HEK293 (cell line): ENCODE measurements around the gene CCDC92.

Experiments used
- CTCF ChIA-PET: fragments of 350-600 bp; formaldehyde crosslinking; extraction: SDS; loops from one replicate; lab custom pipeline; 2021; ENCODE audit warnings: antibody characterized with exemption; lab: Yijun Ruan, JAX
- POLR2A ChIA-PET: fragments of 300-600 bp; formaldehyde crosslinking; extraction: SDS; loops from one replicate; lab custom pipeline; 2020; ENCODE audit warnings: antibody characterized with exemption, inconsistent platforms; lab: Yijun Ruan, JAX
- H3K27ac ChIP-seq: fragments of 200-500 bp; sonication (Bioruptor generic); 2 replicates; pipeline ENCODE4 v1.5.1; 2014; ENCODE audit warnings: low read depth, low read length, control low read depth, inconsistent platforms; ENCODE audit errors: extremely low read depth
- H3K36me3 ChIP-seq, 2 experiments: fragments of 200-500 bp in 1 of 2; sonication (Bioruptor generic) in 1 of 2; 1 replicate in 1 of 2; 2 replicates in 1 of 2; pipeline ENCODE4 v1.5.1; 2014 to 2017; ENCODE audit warnings: inconsistent platforms in 2 of 2, low read length in 2 of 2; ENCODE audit not compliant: control insufficient read depth in 2 of 2, insufficient read depth in 1 of 2
- H3K4me1 ChIP-seq: fragments of 200-500 bp; sonication (Bioruptor generic); 2 replicates; pipeline ENCODE4 v1.5.1; 2014; ENCODE audit warnings: mild to moderate bottlenecking, low read length, inconsistent platforms; ENCODE audit not compliant: control insufficient read depth, insufficient read depth
- H3K4me3 ChIP-seq: 2 replicates; pipeline ENCODE4 v1.5.1; 2011; ENCODE audit warnings: low read depth, mild to moderate bottlenecking, control low read depth, low read length, moderate library complexity
- H3K9me3 ChIP-seq: fragments of 200-500 bp; sonication (Bioruptor generic); 2 replicates; pipeline ENCODE4 v1.5.1; 2014; ENCODE audit warnings: low read depth, low read length, inconsistent platforms; ENCODE audit not compliant: control insufficient read depth, insufficient read depth
- HOXC10 ChIP-seq: sonication (generic); formaldehyde crosslinking; IDR thresholded peaks from 2 replicates; pipeline ENCODE4 v1.8.1; 2023; ENCODE audit warnings: mild to moderate bottlenecking, missing genetic modification reagents
- IKZF3 ChIP-seq: fragments of 450-650 bp; IDR thresholded peaks from 2 replicates; pipeline ENCODE4 v1.5.0; 2018; ENCODE audit warnings: missing biosample characterization, mild to moderate bottlenecking, missing genetic modification characterization, moderate library complexity
- MZF1 ChIP-seq: fragments of 450-650 bp; formaldehyde crosslinking; IDR thresholded peaks from 2 replicates; pipeline ENCODE4 v1.5.1; 2017; ENCODE audit warnings: missing biosample characterization, missing genetic modification characterization, borderline replicate concordance
- ZFP37 ChIP-seq: fragments of 450-650 bp; formaldehyde crosslinking; IDR thresholded peaks from 2 replicates; pipeline ENCODE4 v1.5.1; 2016; ENCODE audit warnings: missing biosample characterization, missing genetic modification characterization
- ZFP41 ChIP-seq: fragments of 450-650 bp; formaldehyde crosslinking; IDR thresholded peaks from 2 replicates; pipeline ENCODE4 v1.5.1; 2016; ENCODE audit warnings: missing biosample characterization, missing genetic modification characterization, borderline replicate concordance
- ZNF292 ChIP-seq: fragments of 450-650 bp; formaldehyde crosslinking; IDR thresholded peaks from 2 replicates; pipeline ENCODE4 v1.5.1; 2016; ENCODE audit warnings: low read depth, missing biosample characterization, missing genetic modification characterization, borderline replicate concordance
- ZNF488 ChIP-seq: fragments of 450-650 bp; formaldehyde crosslinking; IDR thresholded peaks from 2 replicates; pipeline ENCODE4 v1.5.1; 2016; ENCODE audit warnings: missing biosample characterization, missing genetic modification characterization
- ZNF514 ChIP-seq: fragments of 450-650 bp; formaldehyde crosslinking; IDR thresholded peaks from 2 replicates; pipeline ENCODE4 v1.5.1; 2016; ENCODE audit warnings: missing biosample characterization, missing genetic modification characterization
- ZNF549 ChIP-seq: fragments of 450-650 bp; IDR thresholded peaks from 2 replicates; pipeline ENCODE4 v1.5.1; 2018; ENCODE audit warnings: missing biosample characterization, missing genetic modification characterization, mild to moderate bottlenecking, inconsistent platforms, moderate library complexity
- ZNF560 ChIP-seq: fragments of 450-650 bp; formaldehyde crosslinking; IDR thresholded peaks from 2 replicates; pipeline ENCODE4 v1.5.1; 2017; ENCODE audit warnings: missing biosample characterization, missing genetic modification characterization, borderline replicate concordance
- ZNF600 ChIP-seq: fragments of 450-650 bp; formaldehyde crosslinking; IDR thresholded peaks from 2 replicates; pipeline ENCODE4 v1.5.1; 2016; ENCODE audit warnings: missing biosample characterization, missing genetic modification characterization
- ZNF664 ChIP-seq: fragments of 450-650 bp; formaldehyde crosslinking; IDR thresholded peaks from 2 replicates; pipeline ENCODE4 v1.5.1; 2016; ENCODE audit warnings: missing biosample characterization, missing genetic modification characterization
- ZNF776 ChIP-seq: fragments of 450-650 bp; formaldehyde crosslinking; IDR thresholded peaks from 2 replicates; pipeline ENCODE4 v1.5.0; 2017; ENCODE audit warnings: missing biosample characterization, missing genetic modification characterization, borderline replicate concordance
- ZNF830 ChIP-seq: fragments of 450-650 bp; IDR thresholded peaks from 2 replicates; pipeline ENCODE4 v1.5.0; 2018; ENCODE audit warnings: missing biosample characterization, missing genetic modification characterization, low read depth, mild to moderate bottlenecking, moderate library complexity
- ZNF843 ChIP-seq: fragments of 450-650 bp; formaldehyde crosslinking; IDR thresholded peaks from 2 replicates; pipeline ENCODE4 v1.5.1; 2016; ENCODE audit warnings: missing biosample characterization, missing genetic modification characterization
- TF ChIP-seq, protein P1 (sequence below): fragments of 450-650 bp; formaldehyde crosslinking; IDR thresholded peaks from 2 replicates; pipeline ENCODE4 v1.5.1; 2016; ENCODE audit warnings: missing biosample characterization, missing genetic modification characterization
- TF ChIP-seq, protein P2 (sequence below): fragments of 450-650 bp; formaldehyde crosslinking; IDR thresholded peaks from 2 replicates; pipeline ENCODE4 v1.5.1; 2017; ENCODE audit warnings: missing biosample characterization, missing genetic modification characterization
- TF ChIP-seq, protein P3 (sequence below): sonication (generic); formaldehyde crosslinking; IDR thresholded peaks from 2 replicates; pipeline ENCODE4 v1.8.1; 2022; ENCODE audit warnings: mild to moderate bottlenecking, moderate library complexity, missing genetic modification reagents

The CCDC92 gene

DNA sequence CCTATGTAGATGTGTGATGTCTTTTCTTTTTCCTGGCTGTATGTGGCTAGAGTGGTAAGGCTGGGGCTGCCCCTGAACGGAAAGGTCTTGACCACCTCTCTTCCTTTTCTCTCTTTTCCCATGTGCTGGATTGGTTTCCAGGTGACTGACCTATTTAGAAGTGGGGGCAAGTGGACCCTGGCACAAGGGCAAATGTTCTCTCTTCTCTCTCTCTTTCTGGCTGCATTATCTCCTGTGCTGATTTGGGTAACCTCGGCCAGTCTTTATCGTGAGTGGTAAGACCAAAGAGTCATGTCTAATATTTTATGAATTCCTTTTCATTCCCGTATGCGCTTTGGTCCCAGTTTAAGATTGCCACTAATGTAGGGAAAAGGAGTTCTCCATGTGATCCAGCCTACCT lies 16.5 kb upstream of the CCDC92 start (continued):
- TF ChIP-seq ZNF549 (tag by site-specific recombination) (no peak), ZNF488 (tag by site-specific recombination) (no peak), ZFP41 (tag by site-specific recombination) (no peak), ZNF292 (no peak), ZNF830 (tag by site-specific recombination) (no peak), ZNF560 (tag by site-specific recombination) (no peak)

DNA sequence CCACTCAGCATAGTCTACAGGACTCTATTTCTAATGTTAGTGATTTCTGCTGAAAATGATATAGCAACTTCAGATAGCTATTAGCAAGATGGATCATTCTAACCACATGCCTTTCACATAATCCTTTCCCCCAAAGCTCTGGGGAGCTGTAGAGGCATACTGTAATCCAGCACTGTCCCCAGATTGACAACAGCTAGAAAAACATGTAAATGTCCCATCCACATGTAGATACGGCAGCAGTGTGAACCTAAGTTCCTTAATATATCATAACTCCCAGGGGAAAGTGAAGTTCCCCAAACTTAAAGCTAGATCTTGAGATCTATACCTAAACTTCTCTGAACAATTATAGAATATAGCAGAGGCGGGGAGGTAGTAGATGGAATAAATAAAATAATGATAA lies 14.4 kb upstream of the CCDC92 start:
- Histone ChIP-seq H3K9me3 (no peaks in the 10 kb centered on the region), H3K27ac (no peak overlapping the region), H3K36me3 (peaks cover 18 to 59% of the 10 kb centered on the region in 2 experiments), H3K4me1 (peaks cover 4% of the 10 kb centered on the region; the same call in 1 of the 2 replicates), H3K4me3 (no peak overlapping the region)
- CTCF ChIA-PET = interaction anchor here (0.7 to 4.7 kb wide), 5 partner anchors 9 to 84 kb away, joined by 3 to 19 read pairs (median 4); no protein-coding TSS in a partner anchor
- POLR2A ChIA-PET = interaction anchor here (1.0 kb wide), 1 partner anchor 14 kb away, joined by 7 read pairs; the partner anchor contains the start of genes CCDC92 and ZNF664
- TF ChIP-seq HOXC10 (CRISPR knock-in tag) (no peak), ZNF514 (tag by site-specific recombination) (no peak), ZNF843 (tag by site-specific recombination) (no peak), IKZF3 (tag by site-specific recombination) (no peak), ZNF600 (tag by site-specific recombination) (no peak), MZF1 (tag by site-specific recombination) (no peak), ZNF664 (tag by site-specific recombination) (no peak), ZNF776 (tag by site-specific recombination) (no peak), ZFP37 (tag by site-specific recombination) (no peak)
- TF ChIP-seq, protein P1, sequence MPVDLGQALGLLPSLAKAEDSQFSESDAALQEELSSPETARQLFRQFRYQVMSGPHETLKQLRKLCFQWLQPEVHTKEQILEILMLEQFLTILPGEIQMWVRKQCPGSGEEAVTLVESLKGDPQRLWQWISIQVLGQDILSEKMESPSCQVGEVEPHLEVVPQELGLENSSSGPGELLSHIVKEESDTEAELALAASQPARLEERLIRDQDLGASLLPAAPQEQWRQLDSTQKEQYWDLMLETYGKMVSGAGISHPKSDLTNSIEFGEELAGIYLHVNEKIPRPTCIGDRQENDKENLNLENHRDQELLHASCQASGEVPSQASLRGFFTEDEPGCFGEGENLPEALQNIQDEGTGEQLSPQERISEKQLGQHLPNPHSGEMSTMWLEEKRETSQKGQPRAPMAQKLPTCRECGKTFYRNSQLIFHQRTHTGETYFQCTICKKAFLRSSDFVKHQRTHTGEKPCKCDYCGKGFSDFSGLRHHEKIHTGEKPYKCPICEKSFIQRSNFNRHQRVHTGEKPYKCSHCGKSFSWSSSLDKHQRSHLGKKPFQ = no peak
- TF ChIP-seq, protein P2, sequence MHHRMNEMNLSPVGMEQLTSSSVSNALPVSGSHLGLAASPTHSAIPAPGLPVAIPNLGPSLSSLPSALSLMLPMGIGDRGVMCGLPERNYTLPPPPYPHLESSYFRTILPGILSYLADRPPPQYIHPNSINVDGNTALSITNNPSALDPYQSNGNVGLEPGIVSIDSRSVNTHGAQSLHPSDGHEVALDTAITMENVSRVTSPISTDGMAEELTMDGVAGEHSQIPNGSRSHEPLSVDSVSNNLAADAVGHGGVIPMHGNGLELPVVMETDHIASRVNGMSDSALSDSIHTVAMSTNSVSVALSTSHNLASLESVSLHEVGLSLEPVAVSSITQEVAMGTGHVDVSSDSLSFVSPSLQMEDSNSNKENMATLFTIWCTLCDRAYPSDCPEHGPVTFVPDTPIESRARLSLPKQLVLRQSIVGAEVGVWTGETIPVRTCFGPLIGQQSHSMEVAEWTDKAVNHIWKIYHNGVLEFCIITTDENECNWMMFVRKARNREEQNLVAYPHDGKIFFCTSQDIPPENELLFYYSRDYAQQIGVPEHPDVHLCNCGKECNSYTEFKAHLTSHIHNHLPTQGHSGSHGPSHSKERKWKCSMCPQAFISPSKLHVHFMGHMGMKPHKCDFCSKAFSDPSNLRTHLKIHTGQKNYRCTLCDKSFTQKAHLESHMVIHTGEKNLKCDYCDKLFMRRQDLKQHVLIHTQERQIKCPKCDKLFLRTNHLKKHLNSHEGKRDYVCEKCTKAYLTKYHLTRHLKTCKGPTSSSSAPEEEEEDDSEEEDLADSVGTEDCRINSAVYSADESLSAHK (tag by site-specific recombination) = no peak
- TF ChIP-seq, protein P3, sequence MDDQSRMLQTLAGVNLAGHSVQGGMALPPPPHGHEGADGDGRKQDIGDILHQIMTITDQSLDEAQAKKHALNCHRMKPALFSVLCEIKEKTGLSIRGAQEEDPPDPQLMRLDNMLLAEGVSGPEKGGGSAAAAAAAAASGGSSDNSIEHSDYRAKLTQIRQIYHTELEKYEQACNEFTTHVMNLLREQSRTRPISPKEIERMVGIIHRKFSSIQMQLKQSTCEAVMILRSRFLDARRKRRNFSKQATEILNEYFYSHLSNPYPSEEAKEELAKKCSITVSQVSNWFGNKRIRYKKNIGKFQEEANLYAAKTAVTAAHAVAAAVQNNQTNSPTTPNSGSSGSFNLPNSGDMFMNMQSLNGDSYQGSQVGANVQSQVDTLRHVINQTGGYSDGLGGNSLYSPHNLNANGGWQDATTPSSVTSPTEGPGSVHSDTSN = no peak
